HG03108 (cell line): Measurements from ENCODE around the gene ALPI.
"Not testable (repeated sequence)": the region's sequence is repeated elsewhere in the genome, so short reads cannot be mapped to it uniquely, and the experiment has no call there.

Source experiments
- ATAC-seq: cut with Tn5 transposase; IDR thresholded peaks from one replicate; pipeline ENCODE4 v1.9.1; 2021; ENCODE audit warnings: moderate library complexity; ENCODE audit not compliant: unreplicated experiment

Gene ALPI

GRCh38 chr2:232441147-232441651 lies 14.8 kb upstream of the ALPI start:
- ATAC-seq = no peak

GRCh38 chr2:232441922-232442321 lies 14.0 kb upstream of the ALPI start:
- ATAC-seq = not testable (repeated sequence)

- ATAC-seq = not testable (repeated sequence)
Observed at GRCh38 chr2:232442431-232442830, 13.5 kb upstream of the ALPI start.

GRCh38 chr2:232443047-232443446 lies 12.9 kb upstream of the ALPI start:
- not testable (repeated sequence) for ATAC-seq

- ATAC-seq = not testable (repeated sequence)
Observed at GRCh38 chr2:232443669-232444408, 12.1 kb upstream of the ALPI start.

- no peak for ATAC-seq
Observed at GRCh38 chr2:232444409-232445148, 11.4 kb upstream of the ALPI start.

- ATAC-seq = not testable (repeated sequence)
Observed at GRCh38 chr2:232445149-232445885, 10.6 kb upstream of the ALPI start.

- ATAC-seq = not testable (repeated sequence)
Observed at GRCh38 chr2:232446266-232446777, 9.6 kb upstream of the ALPI start.

- no peak for ATAC-seq
Observed at GRCh38 chr2:232447091-232447620, 8.8 kb upstream of the ALPI start.

- ATAC-seq = no peak
Observed at GRCh38 chr2:232447638-232448303, 8.2 kb upstream of the ALPI start.

- ATAC-seq = no peak
Observed at GRCh38 chr2:232448304-232448690, 7.7 kb upstream of the ALPI start.

GRCh38 chr2:232449964-232450363 lies 6.0 kb upstream of the ALPI start:
- ATAC-seq = no peak

- ATAC-seq = not testable (repeated sequence)
Observed at GRCh38 chr2:232451645-232452044, 4.3 kb upstream of the ALPI start.

- no peak for ATAC-seq
Observed at GRCh38 chr2:232454630-232455029, 1.3 kb upstream of the ALPI start.

GRCh38 chr2:232456296-232457120 lies 555 bp downstream of the ALPI start:
- ATAC-seq = no peak

GRCh38 chr2:232457121-232458011 lies 1.4 kb downstream of the ALPI start:
- no peak for ATAC-seq

- no peak for ATAC-seq
Observed at GRCh38 chr2:232458051-232458660, 2.2 kb downstream of the ALPI start.
